HCT116 (cell line): ENCODE results near the gene KCNK1. TPM values are rescaled to one million over a fixed set of nuclear protein-coding genes. Genes with fewer than 3 reads are reported as not detected.
A peak's percentile ranks its signal among the peaks of the same experiment; 100 is the strongest.

ENCODE experiments used
- ATAC-seq: fragments of 200-7000 bp; cut with Tn5 transposase; 2 replicates; pipeline ENCODE4 v1.9.1; 2020; ENCODE audit warnings: mild to moderate bottlenecking, moderate library complexity
- BruUV-seq: library from RNA; stranded (reverse); fragments of 400-500 nt; replicated peaks from 2 replicates; lab custom pipeline; 2021; lab: Mats Ljungman, UMichigan
- CTCF ChIA-PET: fragments of 300-600 bp; sonication (Branson Sonifier 250); formaldehyde crosslinking; loops from one replicate; lab custom pipeline; 2021; ENCODE audit warnings: antibody characterized with exemption; lab: Charles Lee
- POLR2A ChIA-PET: fragments of 300-600, 350-600 bp; sonication (Branson Sonifier 250); formaldehyde crosslinking; loops from one replicate; lab custom pipeline; 2021; ENCODE audit warnings: antibody characterized with exemption; lab: Charles Lee
- RAD21 ChIA-PET, 2 experiments: fragments of 300-600 bp; sonication (Branson Sonifier 250); formaldehyde crosslinking; loops; one replicate each; lab custom pipeline; 2023; ENCODE audit warnings: low total read pairs in 2 of 2; ENCODE audit not compliant: uncharacterized antibody in 2 of 2, unreplicated experiment in 2 of 2, low non-redundant PET in 1 of 2; lab: Charles Lee
- DNase-seq: peaks from one replicate; pipeline ENCODE4 v3.0.0-alpha.2; 2010; ENCODE audit warnings: low read depth, low spot score
- H2AFZ ChIP-seq: fragments of 200-600 bp; shearing (Covaris generic), sonication (generic); 2 replicates; pipeline ENCODE4 v1.6.1; 2017; ENCODE audit warnings: low read depth, mixed run types, mixed read lengths, antibody characterized with exemption, low read length; ENCODE audit not compliant: poor library complexity, severe bottlenecking
- H3K27ac ChIP-seq: 2 replicates; pipeline ENCODE4 v1.5.1; 2012; ENCODE audit warnings: low read depth, low read length
- H3K27me3 ChIP-seq: fragments of 200-600 bp; sonication (generic); 2 replicates; pipeline ENCODE4 v1.6.1; 2016; ENCODE audit warnings: mixed run types, low read length, mixed read lengths; ENCODE audit not compliant: insufficient read depth
- H3K36me3 ChIP-seq, 2 experiments: fragments of 200-500 bp in 1 of 2; fragments of 200-600 bp in 1 of 2; sonication (Bioruptor generic) in 1 of 2; sonication (generic) in 1 of 2; 2 replicates each; pipeline versions ENCODE4 v1.5.1 to v1.6.1; 2014 to 2016; ENCODE audit warnings: low read length in 2 of 2, inconsistent platforms in 1 of 2, mixed read lengths in 1 of 2, mixed run types in 1 of 2; ENCODE audit not compliant: insufficient read depth in 2 of 2, control insufficient read depth in 1 of 2
- H3K4me1 ChIP-seq, 2 experiments: fragments of 200-600 bp in 1 of 2; sonication (generic) in 1 of 2; 2 replicates each; pipeline versions ENCODE4 v1.5.1 to v1.6.1; 2012 to 2017; ENCODE audit warnings: low read length in 2 of 2, inconsistent platforms in 1 of 2, mild to moderate bottlenecking in 1 of 2, mixed read lengths in 1 of 2, mixed run types in 1 of 2, moderate library complexity in 1 of 2; ENCODE audit not compliant: insufficient read depth in 2 of 2, control insufficient read depth in 1 of 2
- H3K4me2 ChIP-seq: fragments of 200-600 bp; sonication (generic); 2 replicates; pipeline ENCODE4 v1.6.1; 2017; ENCODE audit warnings: mixed run types, low read length, mixed read lengths
- H3K4me3 ChIP-seq, 2 experiments: fragments of 200-600 bp in 1 of 2; sonication (generic) in 1 of 2; replicated peaks in 1 of 2; 2 replicates each; pipeline ENCODE4 v1.5.1; 2011 to 2016; ENCODE audit warnings: low read length in 2 of 2, control low read depth in 1 of 2, low read depth in 1 of 2, mild to moderate bottlenecking in 1 of 2, mixed read lengths in 1 of 2, mixed run types in 1 of 2
- H3K79me2 ChIP-seq: fragments of 200-600 bp; sonication (generic); 2 replicates; pipeline ENCODE4 v1.6.1; 2017; ENCODE audit warnings: mild to moderate bottlenecking, mixed run types, low read length, moderate library complexity, mixed read lengths; ENCODE audit not compliant: insufficient read depth
- H3K9ac ChIP-seq: fragments of 200-600 bp; sonication (generic); 2 replicates; pipeline ENCODE4 v1.6.1; 2016; ENCODE audit warnings: low read length, mixed read lengths
- H3K9me2 ChIP-seq: fragments of 200-600 bp; sonication (generic), shearing (Covaris generic); 2 replicates; pipeline ENCODE4 v1.6.1; 2017; ENCODE audit warnings: mixed run types, mild to moderate bottlenecking, moderate library complexity; ENCODE audit not compliant: insufficient read depth
- H3K9me3 ChIP-seq, 2 experiments: fragments of 200-500 bp in 1 of 2; fragments of 200-600 bp in 1 of 2; sonication (Bioruptor generic) in 1 of 2; sonication (generic) in 1 of 2; 2 replicates each; pipeline ENCODE4 v1.6.1; 2014 to 2017; ENCODE audit warnings: low read length in 2 of 2, mixed read lengths in 2 of 2, inconsistent platforms in 1 of 2, low read depth in 1 of 2, mild to moderate bottlenecking in 1 of 2, mixed run types in 1 of 2, moderate library complexity in 1 of 2; ENCODE audit not compliant: control insufficient read depth in 1 of 2, insufficient read depth in 1 of 2
- H4K20me1 ChIP-seq: fragments of 200-600 bp; sonication (generic), shearing (Covaris generic); 2 replicates; pipeline ENCODE4 v1.6.1; 2017; ENCODE audit warnings: mixed run types, mild to moderate bottlenecking, moderate library complexity; ENCODE audit not compliant: insufficient read depth
- CBX3 ChIP-seq: IDR thresholded peaks from 2 replicates; pipeline ENCODE4 v1.6.1; 2012; ENCODE audit warnings: low read depth
- CTCF ChIP-seq, 3 experiments: fragments of 200-600 bp in 1 of 3; sonication (generic) in 1 of 3; IDR thresholded peaks in 2 of 3; conservative IDR thresholded peaks in 1 of 3; 2 replicates each; pipeline ENCODE4 v1.5.1; 2012 to 2017; ENCODE audit warnings: low read depth in 2 of 3, low read length in 2 of 3, antibody characterized with exemption in 1 of 3, borderline replicate concordance in 1 of 3, control low read depth in 1 of 3, mild to moderate bottlenecking in 1 of 3, mixed read lengths in 1 of 3, mixed run types in 1 of 3, moderate library complexity in 1 of 3; ENCODE audit not compliant: insufficient read depth in 1 of 3
- ELF1 ChIP-seq: IDR thresholded peaks from 2 replicates; pipeline ENCODE4 v1.6.1; 2012; ENCODE audit warnings: low read depth, borderline replicate concordance
- EZH2 ChIP-seq: fragments of 200-600 bp; sonication (generic); IDR thresholded peaks from 2 replicates; pipeline ENCODE4 v1.6.1; 2017; ENCODE audit warnings: antibody characterized with exemption, mixed run types
- EZH2phosphoT487 ChIP-seq: fragments of 200-600 bp; IDR thresholded peaks from 2 replicates; pipeline ENCODE4 v1.6.1; 2018; ENCODE audit warnings: antibody characterized with exemption, borderline replicate concordance
- FOSL1 ChIP-seq: IDR thresholded peaks from 2 replicates; pipeline ENCODE4 v1.6.1; 2012; ENCODE audit warnings: low read depth
- JUND ChIP-seq: IDR thresholded peaks from 2 replicates; pipeline ENCODE4 v1.6.1; 2012
- MAX ChIP-seq: IDR thresholded peaks from 2 replicates; pipeline ENCODE4 v1.6.1; 2012
- POLR2A ChIP-seq: IDR thresholded peaks from 2 replicates; pipeline ENCODE4 v1.7.0; 2011; ENCODE audit warnings: borderline replicate concordance; ENCODE audit not compliant: insufficient read depth, insufficient read length; ENCODE audit errors: extremely low read depth
- RAD21 ChIP-seq: IDR thresholded peaks from 2 replicates; pipeline ENCODE4 v1.6.1; 2012; ENCODE audit warnings: low read depth, mild to moderate bottlenecking
- SIN3A ChIP-seq: IDR thresholded peaks from 2 replicates; pipeline ENCODE4 v1.6.1; 2012; ENCODE audit warnings: low read depth
- SP1 ChIP-seq: IDR thresholded peaks from 2 replicates; pipeline ENCODE4 v1.6.1; 2012; ENCODE audit warnings: low read depth
- SRF ChIP-seq: IDR thresholded peaks from 2 replicates; pipeline ENCODE4 v1.6.1; 2012; ENCODE audit warnings: low read depth
- ZFX ChIP-seq: fragments of 450-650 bp; IDR thresholded peaks from 2 replicates; pipeline ENCODE4 v1.6.1; 2017
- ZNF274 ChIP-seq: fragments of 200-500 bp; sonication (Bioruptor generic); IDR thresholded peaks from 2 replicates; pipeline ENCODE4 v1.6.1; 2014; ENCODE audit warnings: mild to moderate bottlenecking, low read depth, low read length, inconsistent platforms
- intact Hi-C: fragments of 100-400 bp; cut with micrococcal nuclease; formaldehyde crosslinking; loops from 2 replicates; pipeline ENCODE4 v1.10.0; 2022
- total RNA-seq: library from RNA; stranded (reverse); gene quantifications from one replicate; pipeline ENCODE4 v1.2.1, GENCODE V29; 2021; ENCODE audit not compliant: unreplicated experiment
- TF ChIP-seq, protein P1 (sequence below): IDR thresholded peaks from 2 replicates; pipeline ENCODE4 v1.6.1; 2011; ENCODE audit warnings: mild to moderate bottlenecking, low read length, moderate library complexity; ENCODE audit not compliant: insufficient replicate concordance; ENCODE audit errors: extremely low read depth

KCNK1 gene
- total RNA-seq, 1 experiment from 2014 or later = 28.4 TPM

DNA sequence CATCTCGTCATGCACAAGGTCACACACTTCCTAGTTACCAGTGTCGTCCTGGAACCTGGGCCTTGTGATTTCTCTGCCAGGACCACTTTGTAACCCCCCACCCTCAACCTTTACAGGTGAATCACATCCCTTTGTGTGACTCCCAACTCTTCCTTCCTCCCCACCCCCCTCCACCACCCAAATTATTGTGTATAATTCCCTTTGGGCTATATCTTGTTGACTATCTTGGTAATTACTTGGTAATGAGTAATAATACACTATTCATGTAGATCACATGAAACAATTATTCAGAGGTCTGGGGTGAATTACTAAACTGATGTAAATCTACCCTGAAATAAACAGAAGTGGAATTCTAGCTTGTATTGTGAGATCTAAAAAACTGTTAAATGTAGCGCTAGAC lies 1.7 kb downstream of the KCNK1 start:
- H3K79me2 ChIP-seq = peaks cover 51% of the 10 kb centered on the region
- peaks cover 9 to 21% of the 10 kb centered on the region in 2 experiments for H3K4me1 ChIP-seq
- H2AFZ ChIP-seq = no peak overlapping the region
- DNase-seq = no peak
- POLR2A ChIA-PET = no interaction called here
- CTCF ChIA-PET = no interaction called here
- no peaks in the 10 kb centered on the region for H3K9me2 ChIP-seq
- no peaks in the 10 kb centered on the region for H3K9me3 ChIP-seq
- intact Hi-C loops = no loop called here
- H3K9ac ChIP-seq = peak overlapping the region; percentile 85
- H4K20me1 ChIP-seq = no peaks in the 10 kb centered on the region
- H3K4me3 ChIP-seq = peak overlapping the region; percentile 84 to 96
- ATAC-seq = no peak
- H3K27ac ChIP-seq = peak overlapping the region; percentile 91
- no TSS peak for BruUV-seq
- RAD21 ChIA-PET = no interaction called here
- H3K36me3 ChIP-seq = no peaks in the 10 kb centered on the region; a peak in 1 of 4 replicates
- no peak for TF ChIP-seq SIN3A
- TF ChIP-seq, all 23 proteins: peak for 0
- H3K4me2 ChIP-seq = peak overlapping the region; percentile 79
- no peaks in the 10 kb centered on the region for H3K27me3 ChIP-seq

DNA sequence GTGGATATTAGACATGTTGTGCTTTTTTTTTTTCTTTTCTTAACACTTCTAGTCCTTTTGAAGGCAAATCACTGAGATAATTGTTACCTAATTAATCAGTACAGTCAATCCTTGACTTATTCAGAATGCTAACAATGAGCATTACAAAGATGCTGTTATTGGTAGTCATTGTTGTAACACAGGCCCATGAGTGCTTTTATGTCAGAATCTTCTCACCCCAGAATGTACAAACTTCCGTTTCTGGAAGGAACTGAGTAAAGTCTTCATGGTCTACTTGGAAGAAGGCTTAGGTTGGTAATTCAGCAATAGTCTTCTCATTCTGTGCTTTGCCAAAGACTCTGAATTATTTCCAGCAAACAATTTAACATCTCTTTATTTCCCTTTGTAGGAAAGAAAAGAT lies 3.1 kb downstream of the KCNK1 start:
- RAD21 ChIA-PET = no interaction called here
- intact Hi-C loops = no loop called here
- Histone ChIP-seq H3K27ac (no peak overlapping the region), H3K9me3 (no peaks in the 10 kb centered on the region), H3K9me2 (no peaks in the 10 kb centered on the region), H2AFZ (no peak overlapping the region), H3K27me3 (no peaks in the 10 kb centered on the region), H3K4me3 (no peak overlapping the region), H3K4me1 (peaks cover 9 to 21% of the 10 kb centered on the region in 2 experiments), H3K36me3 (no peaks in the 10 kb centered on the region; a peak in 1 of 4 replicates), H4K20me1 (no peaks in the 10 kb centered on the region), H3K79me2 (peaks cover 58% of the 10 kb centered on the region), H3K9ac (no peak overlapping the region), H3K4me2 (no peak overlapping the region)
- ATAC-seq (no peak), DNase-seq (no peak)
- POLR2A ChIA-PET = interaction anchor here (0.8 kb wide), 1 partner anchor 18 kb away, joined by 3 read pairs; no protein-coding TSS in a partner anchor
- BruUV-seq = no TSS peak
- CTCF ChIA-PET = no interaction called here
- TF ChIP-seq ZNF274 (no peak), JUND (no peak), CBX3 (no peak), EZH2phosphoT487 (no peak), CTCF (IDR thresholded peaks at IDR 0.05 in 2 of 3, conservative IDR thresholded peaks at IDR 0.05 in 1 of 3; ENCODE audit: borderline replicate concordance in 1 of 3, insufficient read depth in 1 of 3, low read depth in 2 of 3, low read length in 2 of 3) (no peak), ZFX (no peak), RAD21 (no peak), EZH2 (no peak), MAX (no peak), SIN3A (no peak), SRF (no peak), FOSL1 (no peak), POLR2A (no peak), SP1 (no peak), ELF1 (no peak)
- TF ChIP-seq, protein P1, sequence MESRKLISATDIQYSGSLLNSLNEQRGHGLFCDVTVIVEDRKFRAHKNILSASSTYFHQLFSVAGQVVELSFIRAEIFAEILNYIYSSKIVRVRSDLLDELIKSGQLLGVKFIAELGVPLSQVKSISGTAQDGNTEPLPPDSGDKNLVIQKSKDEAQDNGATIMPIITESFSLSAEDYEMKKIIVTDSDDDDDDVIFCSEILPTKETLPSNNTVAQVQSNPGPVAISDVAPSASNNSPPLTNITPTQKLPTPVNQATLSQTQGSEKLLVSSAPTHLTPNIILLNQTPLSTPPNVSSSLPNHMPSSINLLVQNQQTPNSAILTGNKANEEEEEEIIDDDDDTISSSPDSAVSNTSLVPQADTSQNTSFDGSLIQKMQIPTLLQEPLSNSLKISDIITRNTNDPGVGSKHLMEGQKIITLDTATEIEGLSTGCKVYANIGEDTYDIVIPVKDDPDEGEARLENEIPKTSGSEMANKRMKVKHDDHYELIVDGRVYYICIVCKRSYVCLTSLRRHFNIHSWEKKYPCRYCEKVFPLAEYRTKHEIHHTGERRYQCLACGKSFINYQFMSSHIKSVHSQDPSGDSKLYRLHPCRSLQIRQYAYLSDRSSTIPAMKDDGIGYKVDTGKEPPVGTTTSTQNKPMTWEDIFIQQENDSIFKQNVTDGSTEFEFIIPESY = no peak
